ENCODE results near the gene RASSF8. TPM values are rescaled to one million over a fixed set of nuclear protein-coding genes. Genes with fewer than 3 reads are reported as not detected.

RASSF8 gene
- total and polyA plus RNA-seq, 2 of the 8 experiments (the other 6 are each of a cell fraction or from before 2014, with no cell fraction given), result 6.4 to 46.7 TPM

- POLR2A ChIA-PET (ENCODE audit: partially characterized antibody), result interaction anchor here (0.6 to 2.7 kb wide), 3 partner anchors 31 to 569 kb away, joined by 3 to 6 read pairs (median 3); partner anchors contain the start of gene RASSF8
- Histone ChIP-seq H3K4ac (replicated peaks; ENCODE audit: insufficient read length, low read depth, low read length) (no peak overlapping the region), H2BK5ac (ENCODE audit: low read depth, low read length) (no peak overlapping the region), H3K9ac (replicated peaks in 1 of 4; ENCODE audit: extremely low read depth in 1 of 4, low read depth in 3 of 4, low read length in 3 of 4) (no peak overlapping the region), H2BK20ac (ENCODE audit: low read length) (no peak overlapping the region), H3K27ac (ENCODE audit: low read depth, low read length) (no peak overlapping the region), H4K20me1 (replicated peaks in 1 of 2; ENCODE audit: control insufficient read depth in 1 of 2, insufficient read depth in 2 of 2, low read length in 2 of 2) (peaks cover 0 to 2% of the 10 kb centered on the region in 2 experiments), H3K23me2 (ENCODE audit: low read depth, low read length) (no peaks in the 10 kb centered on the region), H2BK12ac (ENCODE audit: low read depth, low read length) (no peak overlapping the region), H3K79me1 (ENCODE audit: low read depth, low read length) (no peaks in the 10 kb centered on the region; the same call in 1 of the 2 replicates), H3K23ac (ENCODE audit: insufficient read length) (no peak overlapping the region), H3K36me3 (ENCODE audit: control insufficient read depth in 2 of 4, insufficient read depth in 4 of 4, low read length in 3 of 4) (no peaks in the 10 kb centered on the region), H2BK15ac (ENCODE audit: low read length) (no peak overlapping the region), H3K4me3 (ENCODE audit: extremely low read depth in 1 of 4, insufficient read depth in 2 of 4, low read depth in 3 of 4, low read length in 4 of 4) (no peak overlapping the region), H4K8ac (ENCODE audit: extremely low read depth, insufficient read depth, low read length) (no peak overlapping the region), H3K14ac (ENCODE audit: insufficient read length) (no peak overlapping the region), H4K91ac (replicated peaks; ENCODE audit: insufficient read length, low read length) (no peak overlapping the region), H3K79me2 (ENCODE audit: control insufficient read depth in 1 of 2, insufficient read depth in 2 of 2, low read length in 2 of 2) (peaks cover 0 to 40% of the 10 kb centered on the region in 2 experiments; a peak in 2 of 4 replicates), H3K18ac (ENCODE audit: extremely low read depth, low read length) (no peak overlapping the region), H3K9me3 (ENCODE audit: insufficient read depth in 2 of 2, low read depth in 1 of 2, low read length in 1 of 2) (no peaks in the 10 kb centered on the region), H3K4me1 (replicated peaks in 1 of 4; ENCODE audit: control insufficient read depth in 3 of 4, insufficient read depth in 4 of 4, low read length in 3 of 4) (peaks cover 0 to 14% (median 7%) of the 10 kb centered on the region in 4 experiments; a peak in 5 of 7 replicates), H3K4me2 (ENCODE audit: insufficient read depth in 1 of 2, low read depth in 2 of 2, low read length in 2 of 2) (no peak overlapping the region), H4K5ac (ENCODE audit: insufficient read length, low read depth, low read length) (peak overlapping the region; percentile 29), H2AK5ac (ENCODE audit: low read depth, low read length) (no peak overlapping the region), H2AFZ (ENCODE audit: low read length) (no peak overlapping the region), H3K56ac (replicated peaks; ENCODE audit: insufficient read length, low read depth, low read length) (no peak overlapping the region), H3K27me3 (replicated peaks in 1 of 4; ENCODE audit: control insufficient read depth in 3 of 4, extremely low read depth in 1 of 4, insufficient read depth in 3 of 4, low read length in 3 of 4) (no peaks in the 10 kb centered on the region), H2BK120ac (replicated peaks; ENCODE audit: low read depth, low read length) (no peak overlapping the region)
- FAIRE-seq (no peak), DNase-seq (ENCODE audit: low read depth in 1 of 2, low spot score in 2 of 2) (no peak)
- CTCF ChIA-PET (ENCODE audit: partially characterized antibody), result interaction anchor here (0.7 to 1.9 kb wide), 7 partner anchors 9 to 587 kb away, joined by 3 to 7 read pairs (median 5); no protein-coding TSS in a partner anchor
- WGBS, 2 experiments (ENCODE audit: extremely low coverage in 1 of 2, insufficient coverage in 1 of 2, insufficient read length in 1 of 2, insufficient replicate concordance in 2 of 2, low coverage in 1 of 2, low lambda C conversion rate in 2 of 2, missing lambda C conversion rate in 1 of 2), result 83% methylated on average over 2 of the region's 2 CpGs; no CpG with 5 or more reads in 1 of the 2 experiments
- no peak for TF ChIP-seq RFX5 (IDR thresholded peaks at IDR 0.05; ENCODE audit: borderline replicate concordance, low read depth, low read length)
- no peak for TF ChIP-seq CTCF (IDR thresholded peaks at IDR 0.05; ENCODE audit: control extremely low read depth in 1 of 3, insufficient read depth in 1 of 3, low read depth in 1 of 3, low read length in 3 of 3)
- no peak for TF ChIP-seq SRF (IDR thresholded peaks at IDR 0.05; ENCODE audit: low read depth, low read length)
- no peak for TF ChIP-seq SUZ12 (IDR thresholded peaks at IDR 0.05; ENCODE audit: low read length)
- TF ChIP-seq NRF1 (IDR thresholded peaks at IDR 0.05; ENCODE audit: low read depth, low read length), result no peak
These were observed 63.1 kb downstream of the RASSF8 start for GRCh38 chr12:26021534-26021933.
